Measurements from ENCODE around the gene PLA2G4E. TPM values are rescaled to one million over a fixed set of nuclear protein-coding genes. Genes with fewer than 3 reads are reported as not detected.

The PLA2G4E gene
- total and polyA plus RNA-seq, 11 donors = 0.01 to 1.1 (median 0.05) TPM; not detected in 6

- TF ChIP-seq POLR2A (IDR thresholded peaks at IDR 0.05) (no peak), CTCF (IDR thresholded peaks at IDR 0.05) (no peak)
- DNase-seq (no peak), ATAC-seq (no peak)
- WGBS, 4 donors = 86 to 91% (median 89%) methylated on average over 6 of the region's 6 CpGs
- H3K9me3 ChIP-seq = no peaks in the 10 kb centered on the region
- H3K27me3 ChIP-seq = no peaks in the 10 kb centered on the region
- H3K27ac ChIP-seq = no peak overlapping the region
- peaks cover 22 to 87% (median 73%) of the 10 kb centered on the region in 12 donors for H3K4me1 ChIP-seq
- intact Hi-C loops (cut with DNase I) = no loop called here
- peaks cover 0 to 51% (median 22%) of the 10 kb centered on the region in 9 donors for H3K36me3 ChIP-seq
- H3K4me3 ChIP-seq = no peak overlapping the region
Observed at GRCh38 chr15:41954036-41954435, 66.8 kb downstream of the PLA2G4E start.

- ATAC-seq = no peak
- Histone ChIP-seq H3K27me3 (no peaks in the 10 kb centered on the region), H3K36me3 (peaks cover 0 to 47% (median 22%) of the 10 kb centered on the region in 9 donors), H3K4me1 (peaks cover 14 to 88% (median 74%) of the 10 kb centered on the region in 12 donors), H3K27ac (peak overlapping the region in 10 of 12 donors; percentile 6 to 85 (median 58)), H3K4me3 (no peak overlapping the region), H3K9me3 (no peaks in the 10 kb centered on the region)
- no peak for DNase-seq
- 54 to 68% (median 68%) methylated on average over 10 to 12 of the region's 12 CpGs for WGBS, 4 donors
- intact Hi-C loops (cut with DNase I) = no loop called here
- TF ChIP-seq CTCF (IDR thresholded peaks at IDR 0.05) (no peak), POLR2A (IDR thresholded peaks at IDR 0.05) (no peak)
Observed at GRCh38 chr15:41952013-41952563, 68.8 kb downstream of the PLA2G4E start.

- Histone ChIP-seq H3K9me3 (no peaks in the 10 kb centered on the region), H3K4me1 (peaks cover 10 to 88% (median 73%) of the 10 kb centered on the region in 12 donors), H3K27ac (peak overlapping the region in 10 of 12 donors; percentile 8 to 85 (median 62)), H3K4me3 (no peak overlapping the region), H3K36me3 (peaks cover 0 to 53% (median 22%) of the 10 kb centered on the region in 9 donors), H3K27me3 (no peaks in the 10 kb centered on the region)
- ATAC-seq = no peak
- intact Hi-C loops (cut with DNase I) = no loop called here
- WGBS, 4 donors = 31 to 51% (median 44%) methylated on average over 2 of the region's 2 CpGs
- DNase-seq = no peak
- TF ChIP-seq POLR2A (IDR thresholded peaks at IDR 0.05) = no peak
- TF ChIP-seq CTCF (IDR thresholded peaks at IDR 0.05) = no peak
Observed at GRCh38 chr15:41951571-41951970, 69.3 kb downstream of the PLA2G4E start.

GRCh38 chr15:41950489-41950888 lies 70.4 kb downstream of the PLA2G4E start:
- peak in 3 of 4 donors; percentile 21 to 47 (median 26) for ATAC-seq
- no peaks in the 10 kb centered on the region for H3K9me3 ChIP-seq
- peaks cover 12 to 88% (median 72%) of the 10 kb centered on the region in 12 donors for H3K4me1 ChIP-seq
- no peak overlapping the region for H3K4me3 ChIP-seq
- WGBS, 4 donors = 34 to 45% (median 37%) methylated on average over 5 of the region's 5 CpGs
- H3K27me3 ChIP-seq = no peaks in the 10 kb centered on the region
- intact Hi-C loops (cut with DNase I) = no loop called here
- H3K27ac ChIP-seq = peak overlapping the region in 11 of 12 donors; percentile 8 to 85 (median 76)
- DNase-seq = no peak
- peaks cover 0 to 60% (median 22%) of the 10 kb centered on the region in 9 donors for H3K36me3 ChIP-seq
- TF ChIP-seq CTCF (IDR thresholded peaks at IDR 0.05) (no peak), POLR2A (IDR thresholded peaks at IDR 0.05) (no peak)

Data from heart left ventricle (tissue), 16 donors.